Measurements from ENCODE around the gene CCR5AS.
"Not testable (repeated sequence)": the region's sequence is repeated elsewhere in the genome, so short reads cannot be mapped to it uniquely, and the experiment has no call there.

The CCR5AS gene

GRCh38 chr3:46401579-46401978 lies 5.3 kb downstream of the CCR5AS start:
- DNase-seq: no peak

GRCh38 chr3:46400846-46401245 lies 6.0 kb downstream of the CCR5AS start:
- no peak for DNase-seq

- peak; percentile 79 for DNase-seq
Measured at GRCh38 chr3:46400000-46400734, 6.7 kb downstream of the CCR5AS start.

- no peak for DNase-seq
Measured at GRCh38 chr3:46399557-46399956, 7.3 kb downstream of the CCR5AS start.

GRCh38 chr3:46399098-46399497 lies 7.8 kb downstream of the CCR5AS start:
- no peak for DNase-seq

GRCh38 chr3:46398186-46398955 lies 8.5 kb downstream of the CCR5AS start:
- no peak for DNase-seq

GRCh38 chr3:46397111-46397510 lies 9.8 kb downstream of the CCR5AS start:
- no peak for DNase-seq

GRCh38 chr3:46395766-46396530 lies 10.9 kb downstream of the CCR5AS start:
- peak; percentile 25 for DNase-seq

GRCh38 chr3:46395210-46395661 lies 11.6 kb downstream of the CCR5AS start:
- DNase-seq: peak; percentile 34

GRCh38 chr3:46393554-46394434 lies 13.1 kb downstream of the CCR5AS start:
- no peak for DNase-seq

GRCh38 chr3:46393011-46393410 lies 13.9 kb downstream of the CCR5AS start:
- DNase-seq: no peak

- not testable (repeated sequence) for DNase-seq
Measured at GRCh38 chr3:46391526-46391925, 15.3 kb downstream of the CCR5AS start.

- DNase-seq: no peak
Measured at GRCh38 chr3:46389306-46389705, 17.6 kb downstream of the CCR5AS start.

GRCh38 chr3:46388847-46389246 lies 18.0 kb downstream of the CCR5AS start:
- DNase-seq: not testable (repeated sequence)

- DNase-seq: peak; percentile 46
Measured at GRCh38 chr3:46386205-46386604, 20.7 kb downstream of the CCR5AS start.

- no peak for DNase-seq
Measured at GRCh38 chr3:46383951-46384330, 22.9 kb downstream of the CCR5AS start.

GRCh38 chr3:46383211-46383950 lies 23.5 kb downstream of the CCR5AS start:
- DNase-seq: no peak

GRCh38 chr3:46381625-46382024 lies 25.2 kb downstream of the CCR5AS start:
- no peak for DNase-seq

- no peak for DNase-seq
Measured at GRCh38 chr3:46380471-46381221, 26.2 kb downstream of the CCR5AS start.

- peak; percentile 76 for DNase-seq
Measured at GRCh38 chr3:46378426-46378942, 28.4 kb downstream of the CCR5AS start.

- DNase-seq: no peak
Measured at GRCh38 chr3:46375814-46376213, 31.1 kb downstream of the CCR5AS start.
